K562 treated with DMSO at 1 percent for 4 hours (cell line): Measurements from ENCODE around the gene AGL. TPM values are rescaled to one million over a fixed set of nuclear protein-coding genes. Genes with fewer than 3 reads are reported as not detected.

ENCODE experiments used
- total RNA-seq: library from RNA; unstranded; fragments of 300-600 nt; gene quantifications from 2 replicates; pipeline ENCODE4 v1.2.3, GENCODE V29; 2022; ENCODE audit not compliant: insufficient read depth

AGL gene
- 9.0 and 10.4 TPM in 2 replicates for total RNA-seq

GRCh38 chr1:99849744-99850458, at the start of gene AGL:
TSS of gene AGL (plus strand) at chr1:99850361. CDS start at chr1:99851043, 682 bp downstream.

GRCh38 chr1:99969729-99970621, 119.8 kb downstream of the AGL start, which contains the start of gene SLC35A3:
TSS of gene SLC35A3 (plus strand) at chr1:99969996. CDS start at chr1:99993555, 23,559 bp downstream.

Other genes starting within 250 kb of the AGL start
- 2.9 and 3.9 TPM in 2 replicates for gene PALMD, start 204.2 kb upstream of the AGL start, total RNA-seq
- gene FRRS1, start 83.7 kb upstream of the AGL start, total RNA-seq, result 13.9 and 23.8 TPM in 2 replicates
- gene SLC35A3, start 119.6 kb downstream of the AGL start, total RNA-seq, result 4.9 and 7.5 TPM in 2 replicates